ENCODE results near the gene LRRC45.

- TF ChIP-seq CTCF (conservative IDR thresholded peaks at IDR 0.05; ENCODE audit: low read length) (peak; percentile 91), EZH2phosphoT487 (IDR thresholded peaks at IDR 0.05; ENCODE audit: borderline replicate concordance, low read depth, low read length) (no peak)
Observed at GRCh38 chr17:82021107-82021899, 1.8 kb upstream of the LRRC45 start.
